Neuronal stem cell (in vitro differentiated cells): ENCODE data around the gene PAM.

Source experiments
- DNase-seq: peaks from one replicate; pipeline ENCODE4 v3.0.0-alpha.2; 2013; ENCODE audit warnings: low spot score
- H2AFZ ChIP-seq: one replicate; pipeline ENCODE4 v1.6.1; 2013; ENCODE audit warnings: mild to moderate bottlenecking, low read length, inconsistent platforms
- H2AK5ac ChIP-seq: 2 replicates; pipeline ENCODE4 v1.6.1; 2013; ENCODE audit warnings: low read depth, mild to moderate bottlenecking, inconsistent platforms, low read length, moderate library complexity, mixed read lengths
- H2BK120ac ChIP-seq: 2 replicates; pipeline ENCODE4 v1.6.1; 2013; ENCODE audit warnings: low read depth, mild to moderate bottlenecking, inconsistent platforms, low read length, moderate library complexity, mixed read lengths
- H2BK12ac ChIP-seq: one replicate; pipeline ENCODE4 v1.6.1; 2013; ENCODE audit warnings: low read length, inconsistent platforms
- H2BK15ac ChIP-seq: 2 replicates; pipeline ENCODE4 v1.6.1; 2013; ENCODE audit warnings: mild to moderate bottlenecking, low read length, inconsistent platforms, mixed read lengths
- H2BK5ac ChIP-seq: one replicate; pipeline ENCODE4 v1.6.1; 2013; ENCODE audit warnings: inconsistent platforms, mild to moderate bottlenecking, low read length, moderate library complexity
- H3K14ac ChIP-seq: one replicate; pipeline ENCODE4 v1.6.1; 2013; ENCODE audit warnings: low read length, inconsistent platforms
- H3K18ac ChIP-seq: 2 replicates; pipeline ENCODE4 v1.6.1; 2013; ENCODE audit warnings: low read length, inconsistent platforms
- H3K23ac ChIP-seq: 2 replicates; pipeline ENCODE4 v1.6.1; 2013; ENCODE audit warnings: low read depth, mild to moderate bottlenecking, mixed read lengths, low read length, inconsistent platforms; ENCODE audit not compliant: poor library complexity
- H3K27ac ChIP-seq: replicated peaks from 3 replicates; pipeline ENCODE4 v1.5.1; 2013; ENCODE audit warnings: low read length, inconsistent platforms
- H3K27me3 ChIP-seq, 3 experiments: 2 replicates each; pipeline ENCODE4 v1.6.1; 2013; ENCODE audit warnings: low read length in 3 of 3, mild to moderate bottlenecking in 2 of 3, inconsistent platforms in 1 of 3, low read depth in 1 of 3, mixed read lengths in 1 of 3, moderate library complexity in 1 of 3; ENCODE audit not compliant: control insufficient read depth in 3 of 3, insufficient read depth in 3 of 3
- H3K36me3 ChIP-seq, 2 donors: replicated peaks in 1 of 2; 2 replicates each; pipeline ENCODE4 v1.6.1; 2013; ENCODE audit warnings: low read length in 2 of 2; ENCODE audit not compliant: control insufficient read depth in 2 of 2, insufficient read depth in 2 of 2
- H3K4ac ChIP-seq: 2 replicates; pipeline ENCODE4 v1.6.1; 2013; ENCODE audit warnings: inconsistent platforms, mild to moderate bottlenecking, low read length, moderate library complexity
- H3K4me1 ChIP-seq, 2 donors: 1 replicate in 1 of 2; 2 replicates in 1 of 2; pipeline ENCODE4 v1.6.1; 2013; ENCODE audit warnings: low read length in 2 of 2, low read depth in 1 of 2; ENCODE audit not compliant: control insufficient read depth in 2 of 2, insufficient read depth in 1 of 2
- H3K4me2 ChIP-seq: one replicate; pipeline ENCODE4 v1.6.1; 2013; ENCODE audit warnings: mild to moderate bottlenecking, low read length, inconsistent platforms; ENCODE audit not compliant: insufficient read depth, poor library complexity, severe bottlenecking
- H3K4me3 ChIP-seq, 2 donors: 2 replicates each; pipeline ENCODE4 v1.5.1; 2013; ENCODE audit warnings: low read length in 2 of 2, mild to moderate bottlenecking in 2 of 2, inconsistent platforms in 1 of 2, moderate library complexity in 1 of 2
- H3K79me1 ChIP-seq: one replicate; pipeline ENCODE4 v1.6.1; 2013; ENCODE audit warnings: low read depth, mild to moderate bottlenecking, inconsistent platforms, low read length, moderate library complexity
- H3K9ac ChIP-seq: one replicate; pipeline ENCODE4 v1.6.1; 2013; ENCODE audit warnings: mild to moderate bottlenecking, low read depth, low read length, inconsistent platforms; ENCODE audit not compliant: poor library complexity
- H3K9me3 ChIP-seq, 2 donors: replicated peaks in 1 of 2; 2 replicates each; pipeline versions ENCODE3 to v1.6.1; 2013; ENCODE audit warnings: low read length in 2 of 2, mild to moderate bottlenecking in 2 of 2, inconsistent platforms in 1 of 2, low read depth in 1 of 2, mixed read lengths in 1 of 2, moderate library complexity in 1 of 2; ENCODE audit not compliant: control insufficient read depth in 2 of 2, insufficient read depth in 1 of 2
- H4K8ac ChIP-seq: one replicate; pipeline ENCODE4 v1.6.1; 2013; ENCODE audit warnings: low read depth, mild to moderate bottlenecking, inconsistent platforms, low read length, moderate library complexity
- H4K91ac ChIP-seq: one replicate; pipeline ENCODE4 v1.6.1; 2013; ENCODE audit warnings: low read length, low read depth, mild to moderate bottlenecking, inconsistent platforms; ENCODE audit not compliant: poor library complexity
- WGBS, 2 donors: extraction: QIAGEN DNeasy Blood & Tissue Kit; methylation state at CpG; one replicate each; pipeline ENCODE4 v1.1.7; 2013; ENCODE audit warnings: missing lambda C conversion rate in 2 of 2, mixed read lengths in 1 of 2; ENCODE audit not compliant: insufficient read length in 2 of 2, insufficient replicate concordance in 1 of 2; ENCODE audit errors: extremely low coverage in 2 of 2; 5-methylcytosine and 5-hydroxymethylcytosine counted together

Gene PAM

GRCh38 chr5:102801371-102801770 lies 46.3 kb downstream of the PAM start:
- Histone ChIP-seq H2BK5ac (no peak overlapping the region), H3K79me1 (no peaks in the 10 kb centered on the region), H3K4me1 (peaks cover 5 to 37% of the 10 kb centered on the region in 2 donors), H3K9ac (no peak overlapping the region), H3K14ac (no peak overlapping the region), H2BK12ac (no peak overlapping the region), H3K4me2 (no peak overlapping the region), H3K4ac (no peak overlapping the region), H2AK5ac (no peak overlapping the region), H3K18ac (no peak overlapping the region), H3K27me3 (no peaks in the 10 kb centered on the region), H3K4me3 (no peak overlapping the region), H4K8ac (no peak overlapping the region), H4K91ac (no peak overlapping the region), H3K23ac (no peak overlapping the region), H3K36me3 (no peaks in the 10 kb centered on the region), H2BK120ac (no peak overlapping the region), H2BK15ac (no peak overlapping the region), H3K9me3 (no peaks in the 10 kb centered on the region), H3K27ac (no peak overlapping the region), H2AFZ (peak overlapping the region; percentile 23)
- DNase-seq = no peak
- no CpG with 5 or more reads among the region's 3 CpGs for WGBS, 2 donors

- H2AK5ac ChIP-seq = no peak overlapping the region
- H3K79me1 ChIP-seq = no peaks in the 10 kb centered on the region
- H4K8ac ChIP-seq = no peak overlapping the region
- H2AFZ ChIP-seq = no peak overlapping the region
- DNase-seq = no peak
- no peak overlapping the region for H2BK120ac ChIP-seq
- H2BK15ac ChIP-seq = no peak overlapping the region
- H2BK5ac ChIP-seq = no peak overlapping the region
- peaks cover 7 to 38% of the 10 kb centered on the region in 2 donors for H3K4me1 ChIP-seq
- H3K18ac ChIP-seq = no peak overlapping the region
- no peak overlapping the region for H3K23ac ChIP-seq
- no CpG with 5 or more reads among the region's 6 CpGs for WGBS, 2 donors
- H3K4me2 ChIP-seq = no peak overlapping the region
- no peak overlapping the region for H3K4ac ChIP-seq
- H3K14ac ChIP-seq = no peak overlapping the region
- H3K36me3 ChIP-seq = no peaks in the 10 kb centered on the region
- H3K9me3 ChIP-seq = no peaks in the 10 kb centered on the region
- H3K4me3 ChIP-seq = no peak overlapping the region
- H3K27ac ChIP-seq = no peak overlapping the region
- H2BK12ac ChIP-seq = no peak overlapping the region
- no peaks in the 10 kb centered on the region for H3K27me3 ChIP-seq
- H3K9ac ChIP-seq = no peak overlapping the region
- no peak overlapping the region for H4K91ac ChIP-seq
Measured at GRCh38 chr5:102802708-102803458, 47.8 kb downstream of the PAM start.

GRCh38 chr5:102807878-102808502 lies 52.9 kb downstream of the PAM start:
- Histone ChIP-seq H3K27ac (no peak overlapping the region), H2BK15ac (no peak overlapping the region), H3K79me1 (no peaks in the 10 kb centered on the region), H3K36me3 (no peaks in the 10 kb centered on the region), H3K27me3 (no peaks in the 10 kb centered on the region), H2AK5ac (no peak overlapping the region), H2BK120ac (no peak overlapping the region), H4K91ac (no peak overlapping the region), H3K4me1 (peaks cover 2 to 12% of the 10 kb centered on the region in 2 donors), H3K4ac (no peak overlapping the region), H3K4me3 (no peak overlapping the region), H3K23ac (no peak overlapping the region), H3K9me3 (no peaks in the 10 kb centered on the region), H2BK5ac (no peak overlapping the region), H3K4me2 (no peak overlapping the region), H3K14ac (no peak overlapping the region), H3K18ac (no peak overlapping the region), H3K9ac (no peak overlapping the region), H4K8ac (no peak overlapping the region), H2BK12ac (no peak overlapping the region), H2AFZ (no peak overlapping the region)
- DNase-seq = peak; percentile 15
- no CpG with 5 or more reads among the region's 7 CpGs for WGBS, 2 donors

- no peak overlapping the region for H3K27ac ChIP-seq
- H3K36me3 ChIP-seq = no peaks in the 10 kb centered on the region
- no peak overlapping the region for H2BK5ac ChIP-seq
- H3K4me1 ChIP-seq = peaks cover 2 to 12% of the 10 kb centered on the region in 2 donors
- no peak overlapping the region for H3K9ac ChIP-seq
- no peak overlapping the region for H3K4me2 ChIP-seq
- no peaks in the 10 kb centered on the region for H3K9me3 ChIP-seq
- no peak overlapping the region for H3K18ac ChIP-seq
- no peak overlapping the region for H2AK5ac ChIP-seq
- no peak overlapping the region for H4K8ac ChIP-seq
- no peak overlapping the region for H3K23ac ChIP-seq
- H3K4ac ChIP-seq = no peak overlapping the region
- H3K27me3 ChIP-seq = no peaks in the 10 kb centered on the region
- no peak overlapping the region for H3K14ac ChIP-seq
- H2BK120ac ChIP-seq = no peak overlapping the region
- DNase-seq = no peak
- H3K79me1 ChIP-seq = no peaks in the 10 kb centered on the region
- no CpG with 5 or more reads among the region's 4 CpGs for WGBS, 2 donors
- no peak overlapping the region for H3K4me3 ChIP-seq
- no peak overlapping the region for H2BK15ac ChIP-seq
- H4K91ac ChIP-seq = no peak overlapping the region
- no peak overlapping the region for H2AFZ ChIP-seq
- H2BK12ac ChIP-seq = no peak overlapping the region
Measured at GRCh38 chr5:102809033-102809432, 53.9 kb downstream of the PAM start.
